ENCODE data around the gene CD2AP. TPM values are rescaled to one million over a fixed set of nuclear protein-coding genes. Genes with fewer than 3 reads are reported as not detected.
A peak's percentile ranks its signal among the peaks of the same experiment; 100 is the strongest.

CD2AP gene
- total and polyA plus RNA-seq, 2 of the 8 experiments (the other 6 are each of a cell fraction or from before 2014, with no cell fraction given), result 8.6 to 75.6 TPM

GRCh38 chr6:47484616-47485015 is 7.0 kb downstream of the CD2AP start:
- no peak overlapping the region for H2BK12ac ChIP-seq (ENCODE audit: low read depth, low read length)
- H3K23me2 ChIP-seq (ENCODE audit: low read depth, low read length), result no peaks in the 10 kb centered on the region
- CTCF ChIA-PET (ENCODE audit: partially characterized antibody), result interaction anchor here (1.2 kb wide), 1 partner anchor 70 kb away, joined by 3 read pairs; no protein-coding TSS in a partner anchor
- H2BK120ac ChIP-seq (replicated peaks; ENCODE audit: low read depth, low read length), result no peak overlapping the region
- POLR2A ChIA-PET (ENCODE audit: partially characterized antibody), result interaction anchor here (0.7 to 1.0 kb wide), 2 partner anchors 10 to 1848 kb away, joined by 3 read pairs; no protein-coding TSS in a partner anchor
- H2AFZ ChIP-seq (ENCODE audit: low read length), result no peak overlapping the region
- no peak overlapping the region for H3K4me2 ChIP-seq (ENCODE audit: insufficient read depth in 1 of 2, low read depth in 2 of 2, low read length in 2 of 2)
- FAIRE-seq (no peak), DNase-seq (ENCODE audit: low read depth in 1 of 2, low spot score in 2 of 2) (no peak)
- no peaks in the 10 kb centered on the region for H3K27me3 ChIP-seq (replicated peaks in 1 of 4; ENCODE audit: control insufficient read depth in 3 of 4, extremely low read depth in 1 of 4, insufficient read depth in 3 of 4, low read length in 3 of 4)
- H2BK5ac ChIP-seq (ENCODE audit: low read depth, low read length), result no peak overlapping the region
- 92% methylated on average over 3 of the region's 3 CpGs; no CpG with 5 or more reads in 1 of the 2 experiments for WGBS, 2 experiments (ENCODE audit: extremely low coverage in 1 of 2, insufficient coverage in 1 of 2, insufficient read length in 1 of 2, insufficient replicate concordance in 2 of 2, low coverage in 1 of 2, low lambda C conversion rate in 2 of 2, missing lambda C conversion rate in 1 of 2)
- no peak overlapping the region for H3K4ac ChIP-seq (replicated peaks; ENCODE audit: insufficient read length, low read depth, low read length)
- H2BK20ac ChIP-seq (ENCODE audit: low read length), result no peak overlapping the region
- no peak overlapping the region for H3K14ac ChIP-seq (ENCODE audit: insufficient read length)
- no peak overlapping the region for H3K56ac ChIP-seq (replicated peaks; ENCODE audit: insufficient read length, low read depth, low read length)
- peaks cover 0 to 8% (median 1%) of the 10 kb centered on the region in 4 experiments; a peak in 3 of 7 replicates for H3K4me1 ChIP-seq (replicated peaks in 1 of 4; ENCODE audit: control insufficient read depth in 3 of 4, insufficient read depth in 4 of 4, low read length in 3 of 4)
- H2AK5ac ChIP-seq (ENCODE audit: low read depth, low read length), result no peak overlapping the region
- no peak overlapping the region for H3K9ac ChIP-seq (replicated peaks in 1 of 4; ENCODE audit: extremely low read depth in 1 of 4, low read depth in 3 of 4, low read length in 3 of 4)
- no peak overlapping the region for H3K18ac ChIP-seq (ENCODE audit: extremely low read depth, low read length)
- no peaks in the 10 kb centered on the region for H3K79me1 ChIP-seq (ENCODE audit: low read depth, low read length)
- H4K91ac ChIP-seq (replicated peaks; ENCODE audit: insufficient read length, low read length), result no peak overlapping the region
- H3K9me3 ChIP-seq (ENCODE audit: insufficient read depth in 2 of 2, low read depth in 1 of 2, low read length in 1 of 2), result no peaks in the 10 kb centered on the region
- H4K5ac ChIP-seq (ENCODE audit: insufficient read length, low read depth, low read length), result no peak overlapping the region
- H4K8ac ChIP-seq (ENCODE audit: extremely low read depth, insufficient read depth, low read length), result no peak overlapping the region
- peaks cover 11 to 17% of the 10 kb centered on the region in 2 experiments for H4K20me1 ChIP-seq (replicated peaks in 1 of 2; ENCODE audit: control insufficient read depth in 1 of 2, insufficient read depth in 2 of 2, low read length in 2 of 2)
- peaks cover 58 to 99% of the 10 kb centered on the region in 2 experiments for H3K79me2 ChIP-seq (ENCODE audit: control insufficient read depth in 1 of 2, insufficient read depth in 2 of 2, low read length in 2 of 2)
- H3K36me3 ChIP-seq (ENCODE audit: control insufficient read depth in 2 of 4, insufficient read depth in 4 of 4, low read length in 3 of 4), result no peaks in the 10 kb centered on the region
- H3K23ac ChIP-seq (ENCODE audit: insufficient read length), result no peak overlapping the region
- H3K4me3 ChIP-seq (ENCODE audit: extremely low read depth in 1 of 4, insufficient read depth in 2 of 4, low read depth in 3 of 4, low read length in 4 of 4), result peak overlapping the region in 1 of 4 experiments; percentile 5; a peak in 1 of 8 replicates
- no peak overlapping the region for H2BK15ac ChIP-seq (ENCODE audit: low read length)
- no peak overlapping the region for H3K27ac ChIP-seq (ENCODE audit: low read depth, low read length)
- TF ChIP-seq CTBP2 (IDR thresholded peaks at IDR 0.05; ENCODE audit: borderline replicate concordance, insufficient read depth, insufficient read length, low read length) (no peak), CHD2 (IDR thresholded peaks at IDR 0.05; ENCODE audit: low read length) (no peak), SIX5 (IDR thresholded peaks at IDR 0.05; ENCODE audit: low read depth, low read length) (no peak), TEAD4 (IDR thresholded peaks at IDR 0.05; ENCODE audit: low read depth, low read length) (no peak), RBBP5 (IDR thresholded peaks at IDR 0.05; ENCODE audit: borderline replicate concordance, low read depth, low read length) (no peak)
